ENCODE measurements around the gene MYDGF. TPM values are rescaled to one million over a fixed set of nuclear protein-coding genes. Genes with fewer than 3 reads are reported as not detected.

The MYDGF gene
- polyA plus RNA-seq, 1 donor from 2014 or later, result 73.2 TPM

DNA sequence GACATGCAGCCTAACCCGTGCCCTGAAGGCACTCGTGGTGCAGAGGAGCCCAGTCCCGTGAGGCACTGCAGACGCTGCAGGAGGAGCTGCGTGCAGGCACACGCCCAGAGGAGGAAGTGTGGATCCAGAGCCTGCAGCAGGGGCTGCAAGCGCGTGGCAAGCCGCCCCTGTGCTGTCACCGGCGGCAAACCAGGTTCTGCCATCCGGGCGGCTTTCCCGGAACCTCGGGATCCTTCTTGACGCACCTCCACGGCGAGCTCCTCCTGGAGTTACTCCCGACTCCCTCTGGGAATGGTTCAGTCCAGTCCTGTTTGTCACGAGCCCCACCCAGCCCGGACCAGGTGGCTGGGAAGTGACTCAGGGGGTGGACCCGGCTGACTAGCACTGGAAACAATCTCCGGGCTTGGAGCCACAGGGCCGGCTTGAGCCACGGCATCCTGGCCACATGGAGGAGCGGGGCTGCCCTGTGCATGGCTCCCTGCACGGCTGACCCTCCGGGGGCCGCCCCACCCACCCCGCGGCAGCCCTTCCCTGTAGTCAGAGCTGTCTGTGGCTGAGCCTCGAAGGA lies 43.3 kb upstream of the MYDGF start:
- no peaks in the 10 kb centered on the region for H3K79me2 ChIP-seq (replicated peaks; ENCODE audit: insufficient read depth, low read length)
- no peaks in the 10 kb centered on the region for H3K36me3 ChIP-seq (ENCODE audit: insufficient read depth, low read length)
- H3K9me2 ChIP-seq (ENCODE audit: insufficient read depth, low read length), result no peaks in the 10 kb centered on the region
- H3F3A ChIP-seq (ENCODE audit: insufficient read depth, low read length, poor library complexity, severe bottlenecking), result no peaks in the 10 kb centered on the region
- H2AFZ ChIP-seq (ENCODE audit: low read depth, low read length), result no peak overlapping the region
- H3K27ac ChIP-seq (ENCODE audit: low read length), result no peak overlapping the region
- H3K4me3 ChIP-seq (ENCODE audit: low read length), result no peak overlapping the region
- H4K20me1 ChIP-seq (ENCODE audit: insufficient read depth), result no peaks in the 10 kb centered on the region
- TF ChIP-seq EP300 (conservative IDR thresholded peaks at IDR 0.05; ENCODE audit: poor library complexity, severe bottlenecking) (no peak), MXI1 (conservative IDR thresholded peaks at IDR 0.05; ENCODE audit: poor library complexity, severe bottlenecking) (no peak), EZH2 (IDR thresholded peaks at IDR 0.05; ENCODE audit: borderline replicate concordance, insufficient read depth, low read length, poor library complexity, severe bottlenecking) (no peak), SMC3 (conservative IDR thresholded peaks at IDR 0.05; ENCODE audit: poor library complexity) (no peak), POLR2AphosphoS5 (IDR thresholded peaks at IDR 0.05) (no peak), TAF1 (IDR thresholded peaks at IDR 0.05; ENCODE audit: low read depth) (no peak), RAD21 (conservative IDR thresholded peaks at IDR 0.05) (no peak)
- TF ChIP-seq, protein P1, sequence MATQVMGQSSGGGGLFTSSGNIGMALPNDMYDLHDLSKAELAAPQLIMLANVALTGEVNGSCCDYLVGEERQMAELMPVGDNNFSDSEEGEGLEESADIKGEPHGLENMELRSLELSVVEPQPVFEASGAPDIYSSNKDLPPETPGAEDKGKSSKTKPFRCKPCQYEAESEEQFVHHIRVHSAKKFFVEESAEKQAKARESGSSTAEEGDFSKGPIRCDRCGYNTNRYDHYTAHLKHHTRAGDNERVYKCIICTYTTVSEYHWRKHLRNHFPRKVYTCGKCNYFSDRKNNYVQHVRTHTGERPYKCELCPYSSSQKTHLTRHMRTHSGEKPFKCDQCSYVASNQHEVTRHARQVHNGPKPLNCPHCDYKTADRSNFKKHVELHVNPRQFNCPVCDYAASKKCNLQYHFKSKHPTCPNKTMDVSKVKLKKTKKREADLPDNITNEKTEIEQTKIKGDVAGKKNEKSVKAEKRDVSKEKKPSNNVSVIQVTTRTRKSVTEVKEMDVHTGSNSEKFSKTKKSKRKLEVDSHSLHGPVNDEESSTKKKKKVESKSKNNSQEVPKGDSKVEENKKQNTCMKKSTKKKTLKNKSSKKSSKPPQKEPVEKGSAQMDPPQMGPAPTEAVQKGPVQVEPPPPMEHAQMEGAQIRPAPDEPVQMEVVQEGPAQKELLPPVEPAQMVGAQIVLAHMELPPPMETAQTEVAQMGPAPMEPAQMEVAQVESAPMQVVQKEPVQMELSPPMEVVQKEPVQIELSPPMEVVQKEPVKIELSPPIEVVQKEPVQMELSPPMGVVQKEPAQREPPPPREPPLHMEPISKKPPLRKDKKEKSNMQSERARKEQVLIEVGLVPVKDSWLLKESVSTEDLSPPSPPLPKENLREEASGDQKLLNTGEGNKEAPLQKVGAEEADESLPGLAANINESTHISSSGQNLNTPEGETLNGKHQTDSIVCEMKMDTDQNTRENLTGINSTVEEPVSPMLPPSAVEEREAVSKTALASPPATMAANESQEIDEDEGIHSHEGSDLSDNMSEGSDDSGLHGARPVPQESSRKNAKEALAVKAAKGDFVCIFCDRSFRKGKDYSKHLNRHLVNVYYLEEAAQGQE (IDR thresholded peaks at IDR 0.05; ENCODE audit: borderline replicate concordance), result no peak
- TF ChIP-seq, protein P2, sequence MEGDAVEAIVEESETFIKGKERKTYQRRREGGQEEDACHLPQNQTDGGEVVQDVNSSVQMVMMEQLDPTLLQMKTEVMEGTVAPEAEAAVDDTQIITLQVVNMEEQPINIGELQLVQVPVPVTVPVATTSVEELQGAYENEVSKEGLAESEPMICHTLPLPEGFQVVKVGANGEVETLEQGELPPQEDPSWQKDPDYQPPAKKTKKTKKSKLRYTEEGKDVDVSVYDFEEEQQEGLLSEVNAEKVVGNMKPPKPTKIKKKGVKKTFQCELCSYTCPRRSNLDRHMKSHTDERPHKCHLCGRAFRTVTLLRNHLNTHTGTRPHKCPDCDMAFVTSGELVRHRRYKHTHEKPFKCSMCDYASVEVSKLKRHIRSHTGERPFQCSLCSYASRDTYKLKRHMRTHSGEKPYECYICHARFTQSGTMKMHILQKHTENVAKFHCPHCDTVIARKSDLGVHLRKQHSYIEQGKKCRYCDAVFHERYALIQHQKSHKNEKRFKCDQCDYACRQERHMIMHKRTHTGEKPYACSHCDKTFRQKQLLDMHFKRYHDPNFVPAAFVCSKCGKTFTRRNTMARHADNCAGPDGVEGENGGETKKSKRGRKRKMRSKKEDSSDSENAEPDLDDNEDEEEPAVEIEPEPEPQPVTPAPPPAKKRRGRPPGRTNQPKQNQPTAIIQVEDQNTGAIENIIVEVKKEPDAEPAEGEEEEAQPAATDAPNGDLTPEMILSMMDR (IDR thresholded peaks at IDR 0.05; ENCODE audit: poor library complexity, severe bottlenecking), result no peak
- H3K27me3 ChIP-seq (ENCODE audit: insufficient read depth, low read depth, low read length), result no peaks in the 10 kb centered on the region
- H3K9me3 ChIP-seq (ENCODE audit: low read length), result no peaks in the 10 kb centered on the region
- H3K4me2 ChIP-seq (ENCODE audit: low read length), result no peak overlapping the region
- H3K9ac ChIP-seq (ENCODE audit: low read length), result no peak overlapping the region

DNA sequence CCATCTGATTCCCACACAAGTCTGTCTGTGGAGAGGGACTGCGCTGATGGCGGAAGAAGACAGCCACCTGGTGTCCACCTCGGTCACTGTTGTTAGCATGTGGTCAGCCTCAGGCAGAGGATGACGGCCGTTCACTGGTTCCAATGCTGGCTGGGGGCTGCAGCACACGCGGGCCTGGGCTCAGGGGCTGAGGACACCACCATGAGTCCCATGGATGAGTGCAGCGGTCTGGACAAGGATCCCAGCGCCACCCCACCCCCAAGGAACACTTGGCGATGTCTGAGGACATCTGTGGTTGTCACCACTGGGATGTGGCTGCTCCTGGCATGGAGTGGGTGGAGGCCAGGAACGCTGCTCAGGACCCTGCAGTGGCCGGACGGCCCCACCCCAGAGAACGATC lies 42.6 kb upstream of the MYDGF start:
- no peak overlapping the region for H3K27ac ChIP-seq (ENCODE audit: low read length)
- no peaks in the 10 kb centered on the region for H4K20me1 ChIP-seq (ENCODE audit: insufficient read depth)
- no peaks in the 10 kb centered on the region for H3K9me2 ChIP-seq (ENCODE audit: insufficient read depth, low read length)
- no peaks in the 10 kb centered on the region for H3K9me3 ChIP-seq (ENCODE audit: low read length)
- H3K4me2 ChIP-seq (ENCODE audit: low read length), result no peak overlapping the region
- no peaks in the 10 kb centered on the region for H3F3A ChIP-seq (ENCODE audit: insufficient read depth, low read length, poor library complexity, severe bottlenecking)
- no peaks in the 10 kb centered on the region for H3K27me3 ChIP-seq (ENCODE audit: insufficient read depth, low read depth, low read length)
- no peak overlapping the region for H2AFZ ChIP-seq (ENCODE audit: low read depth, low read length)
- no peaks in the 10 kb centered on the region for H3K79me2 ChIP-seq (replicated peaks; ENCODE audit: insufficient read depth, low read length)
- TF ChIP-seq, protein P1 (IDR thresholded peaks at IDR 0.05; ENCODE audit: borderline replicate concordance), result no peak
- TF ChIP-seq RAD21 (conservative IDR thresholded peaks at IDR 0.05) (no peak), EP300 (conservative IDR thresholded peaks at IDR 0.05; ENCODE audit: poor library complexity, severe bottlenecking) (no peak), MXI1 (conservative IDR thresholded peaks at IDR 0.05; ENCODE audit: poor library complexity, severe bottlenecking) (no peak), EZH2 (IDR thresholded peaks at IDR 0.05; ENCODE audit: borderline replicate concordance, insufficient read depth, low read length, poor library complexity, severe bottlenecking) (no peak), SMC3 (conservative IDR thresholded peaks at IDR 0.05; ENCODE audit: poor library complexity) (no peak)
- no peak overlapping the region for H3K9ac ChIP-seq (ENCODE audit: low read length)
- no peaks in the 10 kb centered on the region for H3K36me3 ChIP-seq (ENCODE audit: insufficient read depth, low read length)
- no peak overlapping the region for H3K4me3 ChIP-seq (ENCODE audit: low read length)
